ENCODE measurements around the gene APOBEC4. TPM values are rescaled to one million over a fixed set of nuclear protein-coding genes. Genes with fewer than 3 reads are reported as not detected.

Gene APOBEC4
- total and polyA plus RNA-seq, 10 of the 15 experiments (the other 5 are each of a cell fraction or from before 2014, with no cell fraction given) = 0.04 to 0.25 (median 0.06) TPM; not detected in 5

DNA sequence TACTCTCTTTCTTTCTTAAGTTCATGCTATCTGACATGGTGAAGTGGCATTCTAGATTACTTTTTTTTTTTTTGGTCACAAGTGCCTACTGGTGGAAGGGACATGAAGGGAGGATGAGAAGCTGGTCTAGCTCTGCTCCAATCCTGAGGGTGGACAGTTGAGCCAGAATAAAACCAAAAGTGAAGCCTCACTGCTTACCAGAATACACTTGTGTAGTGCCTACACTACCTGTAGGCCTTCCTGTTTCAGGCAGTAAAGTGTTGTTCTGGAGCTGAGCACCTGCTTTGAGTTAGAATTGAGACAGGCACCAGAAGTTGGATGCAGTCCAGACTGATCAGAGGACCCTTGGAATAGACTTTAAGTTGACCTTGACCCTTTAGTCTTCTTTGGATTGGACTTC, 40.4 kb upstream of the APOBEC4 start:
- Histone ChIP-seq H2AFZ (ENCODE audit: control insufficient read depth, low read depth, low read length) (peak overlapping the region; percentile 71), H3K4me2 (ENCODE audit: control insufficient read depth, insufficient read depth) (0 out of 2 replicates have a peak overlapping the region, but pooled peaks have one; percentile 2), H4K20me1 (ENCODE audit: control insufficient read depth, insufficient read depth) (no peaks in the 10 kb centered on the region), H3K9me3 (replicated peaks; ENCODE audit: control insufficient read depth, insufficient read depth, low read length) (no peaks in the 10 kb centered on the region), H3K9ac (ENCODE audit: control insufficient read depth, insufficient read depth, low read length) (no peak overlapping the region), H3K36me3 (ENCODE audit: control insufficient read depth in 2 of 2, insufficient read depth in 2 of 2, low read length in 1 of 2) (no peaks in the 10 kb centered on the region; a peak in 1 of 4 replicates), H3K27me3 (replicated peaks in 1 of 2; ENCODE audit: control insufficient read depth in 2 of 2, insufficient read depth in 2 of 2, low read length in 1 of 2) (no peaks in the 10 kb centered on the region), H3K4me1 (ENCODE audit: control insufficient read depth, insufficient read depth, low read length) (peaks cover 11% of the 10 kb centered on the region; the same call in 1 of the 2 replicates), H3K4me3 (no peak overlapping the region), H3K79me2 (ENCODE audit: control insufficient read depth, insufficient read depth, low read length) (no peaks in the 10 kb centered on the region), H3K27ac (ENCODE audit: control insufficient read depth, insufficient read depth) (no peak overlapping the region)
- ChIA-PET POLR2A (interaction anchor here (1.1 to 1.6 kb wide), 2 partner anchors 44 to 205 kb away, joined by 3 to 4 read pairs; no protein-coding TSS in a partner anchor), CTCF (interaction anchor here (0.7 to 4.1 kb wide), 8 partner anchors 9 to 901 kb away, joined by 3 to 37 read pairs (median 6); partner anchors contain the start of gene APOBEC4), RAD21 (ENCODE audit: unreplicated experiment) (interaction anchor here (1.5 to 3.3 kb wide), 5 partner anchors 9 to 222 kb away, joined by 4 to 24 read pairs (median 10); partner anchors contain the start of gene RGL1), SMC1A (ENCODE audit: uncharacterized antibody, unreplicated experiment) (interaction anchor here (0.7 to 4.4 kb wide), 14 partner anchors 8 to 357 kb away, joined by 3 to 36 read pairs (median 4); no protein-coding TSS in a partner anchor)
- no TSS peak for BruUV-seq (replicated peaks)
- FAIRE-seq = no peak
- intact Hi-C loops (cut with micrococcal nuclease; ENCODE audit: unreplicated experiment) (no loop called here), in situ Hi-C loops (cut with MboI) (no loop called here)
- peak; percentile 65 for ATAC-seq
- DNase-seq (ENCODE audit: low read depth, low spot score) = peak; percentile 8
- 0 out of 2 replicates have a peak, but pooled peaks have one; percentile 16 for TF ChIP-seq ZNF687 (IDR thresholded peaks at IDR 0.05)
- TF ChIP-seq E2F8 (IDR thresholded peaks at IDR 0.05; ENCODE audit: low read depth, partially characterized antibody) = no peak
- TF ChIP-seq CREM (IDR thresholded peaks at IDR 0.05; ENCODE audit: low read depth) = 0 out of 2 replicates have a peak, but pooled peaks have one; percentile 23
- TF ChIP-seq GABPA (IDR thresholded peaks at IDR 0.05; ENCODE audit: low read depth) = peak; percentile 57; the same call in 1 of the 2 replicates
- TF ChIP-seq ZBTB11 (CRISPR knock-in tag; IDR thresholded peaks at IDR 0.05) = no peak
- TF ChIP-seq CEBPZ (IDR thresholded peaks at IDR 0.05; ENCODE audit: low read depth, low read length) = no peak
- no peak for TF ChIP-seq RCOR1 (conservative IDR thresholded peaks at IDR 0.05; ENCODE audit: low read depth, low read length)
- TF ChIP-seq KAT2A (conservative IDR thresholded peaks at IDR 0.05; ENCODE audit: control insufficient read depth, low read depth, low read length) = no peak
- TF ChIP-seq ZNF622 (IDR thresholded peaks at IDR 0.05) = no peak
